Measurements from ENCODE around the gene POLL.
"Not testable (repeated sequence)": the region's sequence is repeated elsewhere in the genome, so short reads cannot be mapped to it uniquely, and the experiment has no call there.

The POLL gene

GRCh38 chr10:101587725-101588653 lies at the start of gene POLL, which contains the start of gene DPCD:
POLL (minus strand) TSS chr10:101588257; CDS start chr10:101587360, 897 bp downstream.
DPCD (plus strand) TSS chr10:101588321; CDS start chr10:101588337, 16 bp downstream.
- DNase-seq (ENCODE audit: low read depth) = peak; percentile 79

GRCh38 chr10:101633510-101633909 lies 45.5 kb upstream of the POLL start:
- not testable (repeated sequence) for DNase-seq (ENCODE audit: low read depth)

GRCh38 chr10:101631821-101632475 lies 43.9 kb upstream of the POLL start:
- DNase-seq (ENCODE audit: low read depth) = no peak

GRCh38 chr10:101630633-101630920 lies 42.5 kb upstream of the POLL start:
- DNase-seq (ENCODE audit: low read depth) = no peak

- no peak for DNase-seq (ENCODE audit: low read depth)
Measured at GRCh38 chr10:101629837-101630632, 42.0 kb upstream of the POLL start.

- no peak for DNase-seq (ENCODE audit: low read depth)
Measured at GRCh38 chr10:101625821-101626412, 37.9 kb upstream of the POLL start.

GRCh38 chr10:101624526-101625102 lies 36.6 kb upstream of the POLL start:
- no peak for DNase-seq (ENCODE audit: low read depth)

- no peak for DNase-seq (ENCODE audit: low read depth)
Measured at GRCh38 chr10:101623528-101623927, 35.5 kb upstream of the POLL start.

GRCh38 chr10:101619983-101620382 lies 31.9 kb upstream of the POLL start:
- DNase-seq (ENCODE audit: low read depth) = no peak

GRCh38 chr10:101618871-101619270 lies 30.8 kb upstream of the POLL start:
- DNase-seq (ENCODE audit: low read depth) = no peak

- no peak for DNase-seq (ENCODE audit: low read depth)
Measured at GRCh38 chr10:101617824-101618568, 29.9 kb upstream of the POLL start.

- DNase-seq (ENCODE audit: low read depth) = no peak
Measured at GRCh38 chr10:101617102-101617823, 29.2 kb upstream of the POLL start.

- DNase-seq (ENCODE audit: low read depth) = no peak
Measured at GRCh38 chr10:101616415-101617101, 28.5 kb upstream of the POLL start.

- no peak for DNase-seq (ENCODE audit: low read depth)
Measured at GRCh38 chr10:101615525-101616116, 27.6 kb upstream of the POLL start.

GRCh38 chr10:101614663-101615524 lies 26.8 kb upstream of the POLL start:
- DNase-seq (ENCODE audit: low read depth) = no peak

- no peak for DNase-seq (ENCODE audit: low read depth)
Measured at GRCh38 chr10:101613646-101614045, 25.6 kb upstream of the POLL start.

GRCh38 chr10:101612872-101613271 lies 24.8 kb upstream of the POLL start:
- DNase-seq (ENCODE audit: low read depth) = no peak

GRCh38 chr10:101612086-101612485 lies 24.0 kb upstream of the POLL start:
- DNase-seq (ENCODE audit: low read depth) = no peak
